Activated T-helper 1 cell treated with anti-CD3 and anti-CD28 coated beads, Interleukin-2, amount 50 U/mL, for 16 hours (primary cell): ENCODE results near the gene FAM20B.

ENCODE experiments used
- DNase-seq, 2 donors: peaks; one replicate each; pipeline ENCODE4 v3.0.0-alpha.2; 2020; ENCODE audit warnings: low read depth in 1 of 2, low spot score in 1 of 2

The FAM20B gene

DNA sequence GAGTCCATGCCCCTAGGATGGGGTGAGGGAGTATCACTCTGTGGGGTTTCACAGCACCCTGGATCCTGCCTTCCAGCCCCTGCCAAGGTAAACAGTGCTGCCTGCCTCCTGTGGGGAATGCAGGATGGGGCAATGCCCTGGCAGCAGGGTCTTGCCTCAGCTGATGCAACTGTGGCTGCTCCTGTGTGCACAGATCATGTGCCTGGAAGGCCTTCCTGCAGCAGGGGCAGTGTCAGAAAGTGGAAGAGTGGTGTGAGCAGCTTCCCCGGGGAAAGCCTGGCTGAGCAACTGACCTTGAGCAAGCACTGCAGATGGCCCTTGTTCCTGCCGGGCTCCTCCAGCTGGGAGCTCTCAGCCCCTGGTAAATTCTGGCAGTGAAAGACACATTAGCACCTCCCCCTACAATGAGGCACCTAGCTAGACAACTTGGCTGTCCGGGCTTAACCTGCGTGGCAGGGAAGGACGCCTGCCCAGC, 66.0 kb downstream of the FAM20B start:
- DNase-seq: no peak

DNA sequence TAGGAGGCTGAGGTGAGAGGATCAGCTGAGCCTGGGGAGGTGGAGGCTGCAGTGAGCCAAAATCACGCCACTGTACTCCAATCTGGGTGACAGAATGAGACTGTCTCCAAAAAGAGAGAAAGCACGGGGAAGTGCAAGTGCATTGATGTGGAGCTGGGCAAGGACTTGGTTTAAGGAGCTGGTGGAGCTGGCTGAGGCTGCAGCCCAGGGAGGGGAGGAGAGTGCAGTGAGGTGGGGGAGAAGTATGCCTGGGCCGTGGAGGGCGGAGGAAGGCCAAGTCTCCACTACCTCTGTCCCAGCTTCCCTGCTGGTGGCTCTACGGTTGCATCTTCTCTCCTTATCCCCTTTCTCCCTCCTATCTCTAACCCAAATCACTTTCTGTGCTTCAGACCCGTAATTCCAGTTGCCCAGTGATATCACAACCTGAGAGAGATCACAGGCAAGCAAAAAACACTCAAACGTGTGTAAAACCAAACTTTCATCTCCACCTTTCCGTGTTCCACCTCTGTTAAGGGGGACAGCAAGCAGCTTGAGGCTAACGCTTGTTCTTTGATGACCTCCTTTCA, 67.3 kb downstream of the FAM20B start:
- no peak for DNase-seq

DNA sequence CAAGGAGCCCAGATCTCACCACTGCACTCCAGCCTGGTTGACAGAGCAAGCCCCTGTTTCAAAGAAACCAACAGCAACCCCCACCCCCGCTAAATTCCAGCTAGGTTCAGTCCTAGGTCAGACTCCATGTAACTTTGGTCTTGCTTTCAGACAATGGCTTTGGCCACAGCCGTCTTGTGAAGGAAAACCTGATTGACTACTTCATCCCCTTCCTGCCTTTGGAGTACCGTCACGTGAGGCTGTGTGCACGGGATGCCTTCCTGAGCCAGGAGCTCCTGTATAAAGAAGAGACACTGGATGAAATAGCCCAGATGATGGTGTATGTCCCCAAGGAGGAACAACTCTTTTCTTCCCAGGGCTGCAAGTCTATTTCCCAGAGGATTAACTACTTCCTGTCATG, 69.1 kb downstream of the FAM20B start:
- DNase-seq: no peak

DNA sequence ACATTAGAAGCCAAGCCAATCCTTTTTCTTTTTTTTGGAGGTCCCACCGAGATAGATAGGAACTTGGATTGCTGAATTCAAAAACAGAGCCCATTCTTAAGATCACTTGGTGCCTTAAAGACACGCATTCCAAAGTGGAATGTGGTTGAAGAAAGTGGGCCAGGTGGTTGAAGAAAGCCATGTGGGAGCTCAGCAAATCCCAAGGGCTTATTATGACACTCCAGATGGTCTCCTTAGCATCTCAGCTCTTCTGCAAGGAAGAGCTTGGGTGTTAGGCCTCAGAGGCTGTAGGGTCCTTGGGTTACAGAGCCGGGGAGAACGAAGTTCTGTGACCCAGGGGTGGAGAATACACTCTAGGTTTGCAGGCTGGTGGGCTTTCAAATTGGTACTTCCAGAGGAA, 69.7 kb downstream of the FAM20B start:
- no peak for DNase-seq

DNA sequence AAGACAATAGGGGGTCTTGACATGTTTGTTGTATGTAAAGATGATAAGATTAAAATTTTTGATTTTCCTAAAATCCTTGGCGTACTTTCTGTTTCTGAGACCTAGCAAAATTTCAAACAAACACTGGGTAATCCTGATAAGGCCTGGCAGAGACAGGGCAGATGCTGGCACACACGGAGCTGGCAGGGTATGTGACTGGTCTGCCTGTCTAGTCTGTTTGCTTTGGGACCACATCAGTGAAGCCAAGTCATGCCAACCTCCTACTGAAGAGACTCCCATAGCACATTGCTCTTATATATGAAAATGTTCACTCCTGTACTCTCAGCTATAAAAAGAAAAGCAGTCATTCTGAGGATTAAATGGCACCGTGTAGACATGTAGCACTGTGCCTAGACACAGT, 70.2 kb downstream of the FAM20B start:
- no peak for DNase-seq

DNA sequence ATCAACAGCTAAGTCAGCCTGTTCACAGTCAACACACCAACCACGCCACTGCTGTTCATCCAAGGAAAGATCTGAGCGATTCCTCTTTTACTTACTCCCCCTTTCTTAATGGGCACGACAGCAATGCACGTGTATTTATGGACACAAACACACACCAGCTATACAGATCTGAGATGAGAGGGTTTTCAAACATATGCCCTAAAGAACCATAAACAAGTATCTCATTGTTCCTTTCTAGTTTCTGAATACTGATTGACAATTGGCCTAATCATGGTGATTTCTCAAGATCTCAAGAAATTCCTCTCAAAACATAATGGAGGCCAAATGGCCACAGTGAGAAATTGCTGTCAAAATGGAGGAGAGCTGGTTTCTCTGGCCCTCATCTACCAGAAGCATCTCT, 74.2 kb downstream of the FAM20B start:
- DNase-seq: no peak

DNA sequence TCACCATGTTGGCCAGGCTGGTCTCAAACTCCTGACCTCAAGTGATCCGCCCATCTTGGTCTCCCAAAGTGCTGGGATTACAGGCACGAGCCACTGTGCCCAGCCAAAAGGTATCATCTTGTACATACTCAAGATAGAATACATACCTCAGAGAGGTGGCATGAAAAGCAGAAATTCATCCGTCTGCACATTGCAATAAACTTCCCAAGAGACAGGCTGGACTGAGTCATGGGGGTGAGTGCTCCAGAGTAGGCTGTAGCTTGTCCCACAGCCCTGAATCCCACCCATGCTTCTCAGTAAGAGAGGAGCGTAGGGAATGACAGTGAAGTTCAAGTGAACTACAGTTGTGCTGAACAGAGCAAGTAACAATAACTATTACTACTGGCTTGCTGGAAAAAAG, 75.9 kb downstream of the FAM20B start:
- DNase-seq: no peak

DNA sequence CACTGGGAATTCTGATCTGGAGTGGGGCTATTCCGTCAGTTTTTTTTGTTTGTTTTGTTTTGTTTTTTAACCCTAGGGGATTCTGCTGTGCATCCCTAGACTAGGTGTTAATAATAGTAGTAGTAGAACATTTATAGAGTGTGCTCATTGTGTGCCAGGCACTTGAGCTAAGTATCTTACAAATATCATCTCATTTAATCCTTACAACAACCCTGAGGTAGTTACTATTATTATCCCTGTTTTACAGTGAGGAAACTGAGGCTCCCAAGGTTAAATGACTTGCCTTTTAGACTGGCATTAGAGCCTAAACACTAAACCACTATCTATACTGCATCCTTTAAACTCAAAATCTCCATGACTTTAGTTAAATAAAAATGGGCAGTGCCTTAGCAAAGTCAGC, 78.3 kb downstream of the FAM20B start:
- no peak for DNase-seq

DNA sequence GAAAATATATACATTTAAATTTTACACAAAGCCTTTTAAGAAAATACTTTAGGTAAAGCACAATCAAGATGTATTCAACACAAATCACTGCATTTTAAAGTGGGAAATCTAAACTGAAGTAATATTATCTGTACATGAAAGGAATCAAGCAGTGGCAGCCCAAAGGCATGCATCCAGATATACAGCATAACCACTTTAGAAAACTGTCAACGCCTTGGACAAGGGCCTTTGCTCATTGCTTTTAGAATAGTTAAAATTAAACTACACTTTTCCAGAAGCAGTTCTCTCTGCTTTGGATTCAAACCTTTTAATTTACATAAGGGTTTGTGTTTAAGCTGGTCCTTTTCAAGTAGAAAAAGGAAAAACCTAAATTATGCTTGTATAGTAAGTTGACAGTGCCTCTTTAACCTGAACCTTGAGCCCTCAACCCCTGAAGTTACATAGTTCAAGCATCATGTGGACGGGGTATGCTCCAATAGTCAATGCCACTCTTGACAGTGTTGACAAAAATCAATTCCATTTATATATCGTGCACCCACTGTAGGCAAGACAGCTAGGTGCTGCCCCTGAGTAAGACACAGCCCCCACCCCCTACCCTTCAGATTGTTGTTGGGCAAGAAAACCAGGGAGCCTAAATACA, 79.0 kb downstream of the FAM20B start:
- DNase-seq: no peak

DNA sequence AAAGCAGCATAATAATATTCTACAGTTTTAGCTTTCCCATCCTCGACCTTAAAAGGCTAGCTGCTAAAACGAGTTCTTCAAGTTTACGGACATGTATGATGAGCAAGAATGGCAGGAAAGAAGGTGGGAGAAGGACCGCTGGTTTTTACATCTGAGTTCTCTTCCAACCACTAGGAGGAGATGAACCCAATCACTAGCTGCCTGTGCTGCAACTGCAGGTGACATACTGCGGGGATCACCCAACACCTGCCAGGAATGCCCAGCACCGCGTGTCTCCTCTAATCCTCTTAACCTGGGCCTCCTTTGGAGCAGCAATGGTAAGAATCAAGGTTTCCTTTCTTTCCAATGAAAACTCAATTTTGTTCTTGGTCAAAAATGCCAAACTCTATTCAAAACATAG, 79.7 kb downstream of the FAM20B start:
- no peak for DNase-seq

DNA sequence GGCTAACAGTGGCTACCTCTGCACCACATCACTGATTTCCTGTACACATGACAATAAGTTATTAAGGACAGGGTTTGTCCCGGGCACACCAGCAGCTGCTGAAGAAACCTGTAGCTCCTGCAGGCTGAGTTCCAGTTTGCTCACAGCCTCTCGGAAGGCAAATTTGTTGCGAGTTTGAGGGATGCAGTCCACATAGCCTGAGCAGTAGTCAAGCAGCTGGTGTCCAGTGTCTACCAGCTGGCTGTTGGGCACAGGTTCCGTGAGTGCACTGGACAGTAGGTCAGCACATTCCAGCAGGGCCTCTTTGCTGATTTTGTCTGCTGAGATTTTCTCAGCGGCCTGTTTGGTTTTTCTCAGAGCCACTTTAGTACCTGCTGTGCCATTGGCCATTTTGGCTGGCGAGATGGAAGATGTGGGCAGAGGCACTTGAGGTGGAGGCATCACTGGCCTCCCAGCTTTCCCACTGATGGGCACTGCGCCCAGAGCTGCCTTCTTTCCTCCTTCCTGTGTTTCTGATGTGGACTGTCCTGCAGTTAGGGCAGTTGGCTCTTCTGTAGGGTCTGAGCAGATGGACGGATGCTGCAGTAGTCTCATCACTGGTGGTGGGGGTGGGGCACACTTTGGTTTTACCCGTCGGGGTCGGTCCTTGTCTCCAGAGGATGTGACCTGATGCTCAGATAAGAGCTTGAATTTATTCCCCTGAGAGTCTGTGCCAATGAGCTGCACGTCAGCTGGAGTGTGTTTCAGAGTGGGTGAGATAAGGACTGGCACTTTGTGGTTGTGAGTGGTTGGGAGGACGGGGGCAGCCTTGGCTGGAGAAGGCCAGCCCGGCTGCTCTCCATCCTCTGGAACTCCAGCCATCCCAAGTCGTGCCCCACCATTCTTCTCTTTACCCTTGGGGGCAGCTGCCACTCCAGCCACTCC, 82.3 kb downstream of the FAM20B start:
- no peak for DNase-seq

DNA sequence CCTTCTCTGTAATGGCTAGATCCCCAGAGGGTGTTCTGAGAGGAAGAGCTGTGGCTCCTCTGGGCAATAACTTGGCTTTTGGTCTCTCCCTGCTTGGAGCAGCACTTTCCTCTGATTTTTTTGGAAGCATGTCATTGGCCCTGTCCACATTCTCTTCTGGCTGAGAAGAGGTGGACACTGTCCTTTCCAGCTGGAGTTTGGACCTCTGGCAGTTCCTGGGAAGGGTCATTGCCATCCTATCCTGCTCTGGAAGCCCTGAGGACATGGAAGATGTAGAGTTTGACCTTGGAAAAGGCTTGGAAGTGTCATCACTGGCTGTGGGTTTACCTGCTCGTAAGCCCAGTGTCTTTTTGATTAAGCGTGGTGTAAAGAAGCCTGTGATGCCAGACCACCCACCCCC, 83.0 kb downstream of the FAM20B start:
- no peak for DNase-seq

DNA sequence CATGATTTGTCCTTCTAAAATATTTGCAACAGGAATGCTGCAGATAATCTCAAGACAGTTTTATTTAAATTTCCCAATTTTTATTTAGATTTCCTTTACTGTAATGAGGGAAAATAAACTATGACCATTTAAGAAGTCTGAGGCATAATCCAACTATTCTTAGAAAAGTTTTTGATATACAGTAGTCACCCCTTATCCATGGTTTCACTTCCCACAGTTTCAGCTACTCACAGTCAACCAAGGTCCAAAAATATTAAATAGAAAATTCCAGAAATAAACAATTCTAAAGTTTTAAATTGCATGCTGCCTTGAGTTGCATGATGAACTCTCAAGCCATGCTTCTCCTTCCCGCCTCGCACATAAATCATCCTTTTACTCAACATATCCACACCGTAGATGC, 89.5 kb downstream of the FAM20B start:
- DNase-seq: no peak

DNA sequence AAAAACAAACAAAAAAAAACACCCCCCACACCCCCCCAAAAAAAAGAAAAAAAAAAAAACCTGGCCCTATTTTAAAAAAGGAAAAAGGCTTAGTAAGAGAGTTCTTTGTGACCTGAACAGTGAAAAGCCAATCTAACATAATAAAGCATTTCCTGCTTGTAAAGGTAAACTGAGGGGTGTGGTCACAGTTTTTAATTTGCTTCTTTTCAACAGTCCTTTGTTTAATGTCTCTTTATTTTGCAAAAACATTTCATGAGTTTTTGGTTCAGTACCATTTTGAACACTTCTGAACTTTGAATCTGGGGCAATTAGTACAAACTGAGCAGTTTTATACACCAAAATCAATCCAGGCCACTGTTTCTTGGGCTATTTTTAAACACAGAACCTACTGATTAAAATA, 93.8 kb downstream of the FAM20B start:
- DNase-seq: no peak

DNA sequence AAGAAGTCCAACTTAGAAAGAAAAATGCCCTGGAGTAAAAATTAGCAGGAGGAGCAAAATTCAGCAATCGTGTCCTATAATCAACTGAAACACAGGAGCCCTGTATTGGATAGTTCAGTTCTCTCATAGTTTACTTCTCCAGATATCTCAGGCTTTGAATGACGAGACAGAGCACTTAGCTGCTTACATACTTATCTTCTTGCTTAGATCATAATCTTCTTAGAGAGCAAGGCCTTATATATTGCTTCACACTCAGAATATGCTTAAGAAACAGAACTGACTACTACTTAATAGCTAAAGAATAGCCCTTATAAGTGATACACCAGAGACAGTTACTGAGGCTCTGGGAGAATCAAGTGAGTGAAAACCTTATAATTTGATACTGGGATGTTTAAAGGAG, 95.0 kb downstream of the FAM20B start:
- no peak for DNase-seq

DNA sequence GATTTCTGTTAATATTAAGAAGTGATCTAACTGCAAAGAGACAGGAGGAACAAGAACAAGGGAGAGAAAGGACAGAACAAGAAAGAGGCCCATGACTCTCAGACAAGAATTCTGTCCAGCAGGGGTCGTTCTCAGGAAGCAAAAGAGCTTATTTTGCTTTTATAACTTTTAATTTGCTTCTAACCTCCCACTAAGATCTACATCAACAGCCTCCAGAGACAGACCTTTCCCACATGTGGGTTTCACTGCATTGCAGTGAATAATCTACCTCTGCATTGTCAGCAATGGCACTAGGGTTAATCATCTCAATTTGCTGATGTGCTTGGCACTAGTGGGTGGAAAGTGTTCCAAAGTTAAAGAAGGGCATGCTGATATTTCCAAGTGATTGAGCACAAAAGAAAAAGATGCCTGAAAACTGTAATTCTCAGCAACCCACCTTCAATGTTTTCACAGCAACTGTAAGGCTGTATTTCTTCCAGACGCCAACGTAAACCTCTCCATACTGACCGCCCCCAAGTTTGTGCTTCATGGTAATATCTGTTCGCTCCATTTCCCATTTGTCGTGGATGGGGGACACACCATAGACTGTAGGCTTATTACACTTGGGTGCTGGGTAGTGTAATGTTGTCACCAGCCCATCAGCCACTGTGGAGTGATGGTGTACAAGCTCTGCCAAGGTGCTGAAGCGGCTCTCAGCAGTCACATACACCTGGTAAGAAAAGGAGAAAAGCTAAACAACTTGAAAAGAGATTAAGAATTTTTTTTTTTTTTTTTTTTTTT, 95.7 kb downstream of the FAM20B start:
- no peak for DNase-seq

DNA sequence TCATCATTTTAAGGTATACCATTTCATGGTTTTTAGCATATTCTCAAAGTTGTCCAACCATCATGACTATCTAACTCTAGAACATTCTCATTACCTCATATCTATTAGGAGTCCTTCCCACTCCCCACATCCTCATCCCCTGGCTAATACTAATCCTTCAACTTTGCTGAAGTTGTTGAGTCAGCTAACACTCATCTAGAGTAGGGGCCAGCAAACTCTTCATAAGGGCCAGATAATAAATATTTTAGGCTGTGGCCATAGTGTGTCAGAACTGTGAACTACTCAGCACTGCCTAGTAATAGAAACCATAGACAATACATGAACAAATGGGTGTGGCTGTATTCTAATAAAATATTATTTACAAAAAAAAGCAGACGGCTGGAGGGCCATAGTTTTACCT, 99.2 kb downstream of the FAM20B start:
- DNase-seq: no peak
